ENCODE data around the gene PSEN1.

PSEN1 gene

GRCh38 chr14:73263606-73264005, 127.3 kb downstream of the PSEN1 start:
- Mint-ChIP-seq H3K36me3 (ENCODE audit: low read depth) (no peaks in the 10 kb centered on the region), H3K9me3 (no peaks in the 10 kb centered on the region), H3K27ac (no peak overlapping the region), H3K4me3 (no peak overlapping the region), H3K27me3 (ENCODE audit: low read depth) (no peaks in the 10 kb centered on the region), H3K4me1 (ENCODE audit: low read depth) (no peaks in the 10 kb centered on the region)
- no peak for DNase-seq (ENCODE audit: low spot score)

- H3K36me3 Mint-ChIP-seq (ENCODE audit: low read depth), result no peaks in the 10 kb centered on the region
- no peak for DNase-seq (ENCODE audit: low spot score)
- no peaks in the 10 kb centered on the region for H3K9me3 Mint-ChIP-seq
- peaks cover 5% of the 10 kb centered on the region for H3K27me3 Mint-ChIP-seq (ENCODE audit: low read depth)
- H3K4me3 Mint-ChIP-seq, result no peak overlapping the region
- H3K4me1 Mint-ChIP-seq (ENCODE audit: low read depth), result no peaks in the 10 kb centered on the region
- H3K27ac Mint-ChIP-seq, result no peak overlapping the region
Measured at GRCh38 chr14:73264080-73264884, 128.0 kb downstream of the PSEN1 start.

DNA sequence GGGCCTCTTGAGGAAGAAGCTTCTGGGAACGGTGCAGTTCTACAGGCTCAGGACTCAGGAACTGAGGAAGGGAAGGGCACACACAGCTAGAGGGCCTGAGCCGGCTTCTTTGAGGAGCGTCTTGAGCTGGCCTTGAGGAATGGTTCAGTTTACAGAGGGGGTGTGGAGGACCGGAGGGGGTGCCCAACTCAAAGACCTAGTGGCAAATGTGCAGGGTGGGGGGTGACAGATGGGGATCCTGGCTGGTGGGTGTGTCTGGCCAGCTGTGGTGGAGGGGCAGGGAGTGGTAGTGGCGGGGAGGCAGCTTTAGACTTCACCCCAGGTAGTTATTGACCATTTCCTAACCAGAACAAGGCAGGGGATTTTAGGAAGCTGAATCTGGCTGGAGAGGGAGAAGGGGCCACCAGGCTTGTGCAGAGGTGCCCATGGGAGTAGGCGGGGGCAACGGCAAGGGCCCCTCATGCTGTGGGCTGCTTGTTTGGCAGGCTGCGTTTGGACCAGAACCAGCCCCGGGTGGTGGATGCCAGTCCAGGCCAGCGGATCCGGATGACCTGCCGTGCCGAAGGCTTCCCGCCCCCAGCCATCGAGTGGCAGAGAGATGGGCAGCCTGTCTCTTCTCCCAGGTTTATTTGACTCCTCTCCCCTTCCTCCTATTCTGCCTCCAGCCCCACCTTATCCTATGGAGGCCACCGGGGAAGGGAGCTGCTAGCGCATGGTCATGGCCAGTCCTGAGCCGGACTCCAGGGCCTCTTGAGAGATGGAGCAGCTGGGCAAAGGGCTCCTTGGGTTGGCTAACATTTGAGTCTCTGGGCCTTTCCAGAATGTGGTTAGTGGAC, 128.8 kb downstream of the PSEN1 start:
- H3K4me3 Mint-ChIP-seq, result no peak overlapping the region
- no peak overlapping the region for H3K27ac Mint-ChIP-seq
- DNase-seq (ENCODE audit: low spot score), result no peak

DNA sequence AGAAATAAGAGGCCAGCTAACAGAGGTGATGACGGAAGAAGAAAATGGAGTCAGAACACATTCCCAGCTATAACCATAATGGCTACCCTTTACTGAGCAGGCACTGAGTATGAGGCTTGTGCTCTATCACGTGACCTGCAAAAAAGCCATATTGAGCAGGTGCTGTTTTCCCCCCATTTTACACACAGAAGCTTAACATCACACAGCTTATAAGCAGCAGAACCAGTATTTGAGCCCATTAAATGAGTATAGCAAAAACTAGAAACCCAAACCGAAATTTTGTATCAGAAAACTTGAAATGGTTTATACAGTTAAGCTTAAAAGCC, 129.4 kb downstream of the PSEN1 start:
- H3K27me3 Mint-ChIP-seq (ENCODE audit: low read depth), result peaks cover 11% of the 10 kb centered on the region
- no peak overlapping the region for H3K27ac Mint-ChIP-seq
- H3K4me1 Mint-ChIP-seq (ENCODE audit: low read depth), result peaks cover 2% of the 10 kb centered on the region
- H3K9me3 Mint-ChIP-seq, result no peaks in the 10 kb centered on the region
- H3K4me3 Mint-ChIP-seq, result no peak overlapping the region
- H3K36me3 Mint-ChIP-seq (ENCODE audit: low read depth), result peaks cover 2% of the 10 kb centered on the region
- DNase-seq (ENCODE audit: low spot score), result no peak

More for the DNA sequence above, 128.8 kb downstream of the PSEN1 start:
- Mint-ChIP-seq H3K27me3 (ENCODE audit: low read depth) (peaks cover 6% of the 10 kb centered on the region), H3K4me1 (ENCODE audit: low read depth) (no peaks in the 10 kb centered on the region), H3K9me3 (no peaks in the 10 kb centered on the region), H3K36me3 (ENCODE audit: low read depth) (no peaks in the 10 kb centered on the region)

DNA sequence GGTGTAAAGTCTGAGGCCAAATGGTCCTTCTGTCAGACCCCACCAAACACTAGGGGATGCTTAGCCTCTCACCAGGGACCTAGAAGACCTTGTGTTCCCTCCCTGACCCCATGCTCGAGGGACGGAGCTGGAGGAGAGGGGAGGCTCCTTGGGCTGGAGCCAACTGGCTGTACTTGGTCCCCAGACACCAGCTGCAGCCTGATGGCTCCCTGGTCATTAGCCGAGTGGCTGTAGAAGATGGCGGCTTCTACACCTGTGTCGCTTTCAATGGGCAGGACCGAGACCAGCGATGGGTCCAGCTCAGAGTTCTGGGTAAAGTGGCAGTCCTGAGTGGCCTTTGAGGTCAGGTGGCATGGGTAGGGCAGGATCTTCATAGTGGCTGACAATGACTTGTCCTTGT, 130.0 kb downstream of the PSEN1 start:
- no peaks in the 10 kb centered on the region for H3K9me3 Mint-ChIP-seq
- H3K27me3 Mint-ChIP-seq (ENCODE audit: low read depth), result peaks cover 16% of the 10 kb centered on the region
- H3K4me1 Mint-ChIP-seq (ENCODE audit: low read depth), result peaks cover 2% of the 10 kb centered on the region
- peaks cover 2% of the 10 kb centered on the region for H3K36me3 Mint-ChIP-seq (ENCODE audit: low read depth)
- H3K4me3 Mint-ChIP-seq, result no peak overlapping the region
- H3K27ac Mint-ChIP-seq, result no peak overlapping the region
- DNase-seq (ENCODE audit: low spot score), result no peak

DNA sequence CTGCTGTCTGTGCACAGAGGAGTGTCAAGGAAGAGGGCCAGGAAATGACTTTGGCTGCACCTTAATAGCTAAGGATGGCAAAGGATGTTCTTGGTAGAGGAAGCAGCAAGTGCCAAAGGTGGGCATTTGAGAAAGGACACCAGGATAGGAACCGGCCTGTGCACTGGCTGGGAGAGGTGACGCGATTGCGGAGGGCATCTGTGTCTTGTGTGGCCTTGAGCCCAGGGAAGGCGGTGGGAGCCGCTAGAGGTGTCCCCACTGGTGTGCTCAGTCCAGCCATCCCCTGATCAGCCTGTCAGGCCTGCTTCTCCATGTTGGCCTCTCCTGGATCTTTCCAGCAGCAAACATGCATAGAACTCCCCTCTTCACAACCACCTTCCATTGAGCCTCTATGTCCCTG, 131.2 kb downstream of the PSEN1 start:
- Mint-ChIP-seq H3K4me1 (ENCODE audit: low read depth) (peaks cover 2% of the 10 kb centered on the region), H3K27ac (no peak overlapping the region), H3K4me3 (no peak overlapping the region), H3K9me3 (no peaks in the 10 kb centered on the region), H3K27me3 (ENCODE audit: low read depth) (peaks cover 19% of the 10 kb centered on the region), H3K36me3 (ENCODE audit: low read depth) (peaks cover 7% of the 10 kb centered on the region)
- DNase-seq (ENCODE audit: low spot score), result no peak

DNA sequence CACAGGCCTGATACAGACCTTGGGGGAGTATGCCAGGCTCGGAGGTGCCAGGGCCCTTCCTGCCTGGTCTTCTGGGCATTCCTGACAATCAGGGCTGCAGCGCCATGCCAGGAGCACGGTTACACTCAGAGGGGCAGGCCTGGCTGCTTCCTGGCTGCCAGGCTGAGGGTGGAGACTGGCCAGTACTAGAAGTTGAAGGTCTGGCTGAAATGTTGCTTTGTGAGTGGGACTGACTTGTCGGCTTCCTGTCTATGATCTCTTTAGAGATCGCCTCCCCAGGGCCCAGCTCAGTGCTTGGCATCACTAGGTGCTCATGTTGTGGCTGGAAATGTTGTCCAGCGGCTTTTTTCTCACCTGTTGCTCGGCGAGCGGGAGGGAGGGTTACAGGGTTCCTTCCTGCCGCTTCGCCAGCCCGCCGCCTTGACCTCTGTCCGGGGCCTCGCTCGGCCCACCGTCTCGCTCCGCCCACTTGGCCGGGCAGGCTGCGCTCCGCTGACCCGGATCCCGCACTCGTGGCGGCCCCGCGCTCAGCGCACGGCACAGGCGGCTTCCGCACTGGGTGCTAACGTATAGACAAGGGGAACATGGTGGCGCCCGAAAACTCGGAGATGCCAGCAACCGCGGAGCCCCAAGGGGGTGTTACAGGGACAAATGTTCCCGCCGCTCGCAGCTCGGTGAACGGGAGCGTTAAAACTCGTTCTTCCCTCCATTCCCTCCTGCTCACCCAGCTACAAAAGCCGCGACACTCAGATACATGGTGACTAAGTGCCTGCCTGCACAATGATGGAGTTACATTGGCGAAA, 133.6 kb downstream of the PSEN1 start:
- no peak for DNase-seq (ENCODE audit: low spot score)
- H3K9me3 Mint-ChIP-seq, result no peaks in the 10 kb centered on the region
- peaks cover 19% of the 10 kb centered on the region for H3K27me3 Mint-ChIP-seq (ENCODE audit: low read depth)
- H3K27ac Mint-ChIP-seq, result no peak overlapping the region
- H3K36me3 Mint-ChIP-seq (ENCODE audit: low read depth), result peaks cover 7% of the 10 kb centered on the region
- peak overlapping the region; percentile 56 for H3K4me3 Mint-ChIP-seq
- H3K4me1 Mint-ChIP-seq (ENCODE audit: low read depth), result peaks cover 2% of the 10 kb centered on the region

DNA sequence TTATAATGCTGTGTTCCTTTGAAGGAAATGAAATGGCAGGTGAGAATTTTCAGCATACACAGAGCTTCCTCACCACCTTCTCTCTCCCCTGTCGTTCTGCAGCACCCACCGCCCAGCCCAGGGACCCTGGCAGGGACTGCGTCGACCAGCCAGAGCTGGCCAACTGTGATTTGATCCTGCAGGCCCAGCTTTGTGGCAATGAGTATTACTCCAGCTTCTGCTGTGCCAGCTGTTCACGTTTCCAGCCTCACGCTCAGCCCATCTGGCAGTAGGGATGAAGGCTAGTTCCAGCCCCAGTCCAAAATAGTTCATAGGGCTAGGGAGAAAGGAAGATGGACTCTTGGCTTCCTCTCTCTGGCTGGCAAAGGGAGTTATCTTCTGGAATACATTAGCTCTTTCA, 136.1 kb downstream of the PSEN1 start:
- H3K27me3 Mint-ChIP-seq (ENCODE audit: low read depth), result peaks cover 19% of the 10 kb centered on the region
- no peak overlapping the region for H3K27ac Mint-ChIP-seq
- no peak for DNase-seq (ENCODE audit: low spot score)
- H3K4me3 Mint-ChIP-seq, result no peak overlapping the region
- H3K9me3 Mint-ChIP-seq, result no peaks in the 10 kb centered on the region
- H3K36me3 Mint-ChIP-seq (ENCODE audit: low read depth), result peaks cover 16% of the 10 kb centered on the region
- H3K4me1 Mint-ChIP-seq (ENCODE audit: low read depth), result peaks cover 2% of the 10 kb centered on the region
